HepG2 (cell line): Measurements from ENCODE around the gene GMPR. TPM values are rescaled to one million over a fixed set of nuclear protein-coding genes. Genes with fewer than 3 reads are reported as not detected.
"Not testable (repeated sequence)": the region's sequence is repeated elsewhere in the genome, so short reads cannot be mapped to it uniquely, and the experiment has no call there.

Experiments
- ATAC-seq: fragments of 200-7000 bp; cut with Tn5 transposase; 3 replicates; pipeline ENCODE4 v1.9.1; 2020; ENCODE audit warnings: mild to moderate bottlenecking, moderate library complexity
- BruUV-seq: library from RNA; stranded (reverse); fragments of 400-500 nt; replicated peaks from 2 replicates; lab custom pipeline; 2021; lab: Mats Ljungman, UMichigan
- CTCF ChIA-PET: fragments of 300-600 bp; formaldehyde crosslinking; extraction: SDS; loops from one replicate; lab custom pipeline; 2021; ENCODE audit warnings: low total read pairs, inconsistent platforms, low intra/inter-chr PET ratio; lab: Yijun Ruan, JAX
- POLR2A ChIA-PET: fragments of 350-600 bp; sonication (Branson Sonifier 250); formaldehyde crosslinking; loops from one replicate; lab custom pipeline; 2020; ENCODE audit warnings: antibody characterized with exemption, inconsistent platforms; lab: Yijun Ruan, JAX
- DNase-seq: peaks from one replicate; pipeline ENCODE4 v3.0.0-alpha.2; 2015; ENCODE audit warnings: low spot score
- FAIRE-seq: peaks from 3 replicates; lab custom pipeline; 2011; peaks lifted over from hg19 to GRCh38; lab: Jason Lieb, UNC
- H2AFZ ChIP-seq: one replicate; pipeline ENCODE4 v1.6.1; 2011; ENCODE audit warnings: low read length, inconsistent platforms
- H3K27ac ChIP-seq: fragments of 300-600 bp; 3 replicates; pipeline ENCODE4 v1.8.0; 2011; ENCODE audit warnings: mixed run types, mild to moderate bottlenecking, mixed read lengths, low read length, inconsistent platforms; ENCODE audit not compliant: insufficient read depth; ENCODE audit errors: extremely low read length
- H3K27me3 ChIP-seq, 2 experiments: fragments of 200-600 bp in 1 of 2; 2 replicates in 1 of 2; 3 replicates in 1 of 2; pipeline versions ENCODE4 v1.6.0 to v1.8.0; 2011; ENCODE audit warnings: low read length in 2 of 2, mild to moderate bottlenecking in 2 of 2, moderate library complexity in 2 of 2, inconsistent platforms in 1 of 2; ENCODE audit not compliant: insufficient read depth in 2 of 2, control insufficient read depth in 1 of 2
- H3K36me3 ChIP-seq, 2 experiments: fragments of 200-600 bp in 1 of 2; replicated peaks in 1 of 2; 2 replicates in 1 of 2; 3 replicates in 1 of 2; pipeline versions ENCODE4 v1.5.1 to v1.8.0; 2011; ENCODE audit warnings: low read length in 2 of 2, inconsistent platforms in 1 of 2; ENCODE audit not compliant: insufficient read depth in 2 of 2, control insufficient read depth in 1 of 2
- H3K4me1 ChIP-seq: 2 replicates; pipeline ENCODE4 v1.5.1; 2012; ENCODE audit warnings: low read length, inconsistent platforms; ENCODE audit not compliant: insufficient read depth
- H3K4me2 ChIP-seq: 2 replicates; pipeline ENCODE4 v1.6.0; 2011; ENCODE audit warnings: low read depth, low read length, inconsistent platforms
- H3K4me3 ChIP-seq, 3 experiments: fragments of 200-600 bp in 1 of 3; sonication (generic), shearing (Covaris generic) in 1 of 3; replicated peaks in 1 of 3; 2 replicates each; pipeline ENCODE4 v1.5.1; 2011 to 2016; ENCODE audit warnings: low read length in 3 of 3, inconsistent platforms in 2 of 3, low read depth in 2 of 3, mild to moderate bottlenecking in 2 of 3, control low read depth in 1 of 3, mixed read lengths in 1 of 3; ENCODE audit not compliant: insufficient read depth in 1 of 3
- H3K79me2 ChIP-seq: one replicate; pipeline ENCODE4 v1.6.1; 2011; ENCODE audit warnings: low read length, inconsistent platforms; ENCODE audit not compliant: insufficient read depth
- H3K9ac ChIP-seq: 2 replicates; pipeline ENCODE4 v1.6.0; 2011; ENCODE audit warnings: mild to moderate bottlenecking, low read depth, low read length, inconsistent platforms; ENCODE audit not compliant: insufficient read depth
- H3K9me3 ChIP-seq: 2 replicates; pipeline ENCODE4 v1.5.1; 2012; ENCODE audit warnings: mild to moderate bottlenecking, low read length
- H4K20me1 ChIP-seq: 2 replicates; pipeline ENCODE4 v1.6.0; 2011; ENCODE audit warnings: inconsistent platforms, mild to moderate bottlenecking, low read length, moderate library complexity; ENCODE audit not compliant: insufficient read depth
- MTA3 ChIP-seq: sonication (generic); formaldehyde crosslinking; IDR thresholded peaks from 2 replicates; pipeline ENCODE4 v1.4.0; 2020; ENCODE audit warnings: missing genetic modification reagents
- WGBS: methylation state at CpG from one replicate; pipeline ENCODE4 v1.1.6; 2017; ENCODE audit warnings: low lambda C conversion rate; 5-methylcytosine and 5-hydroxymethylcytosine counted together
- in situ Hi-C: cut with HindIII; loops from 2 replicates; pipeline ENCODE4 v1.10.0; 2017; ENCODE audit warnings: low pct_unique_long_range_greater_than_20kb; ENCODE audit not compliant: extremely low pct_ligation_motif_present
- intact Hi-C: fragments of 100-400 bp; cut with micrococcal nuclease; formaldehyde crosslinking; loops from one replicate; pipeline ENCODE4 v1.10.0; 2022; ENCODE audit not compliant: unreplicated experiment
- polyA plus RNA-seq, 8 experiments: library from polyadenylated mRNA; depleted of rRNA in 3 of 8; stranded (reverse) in 7 of 8; unstranded in 1 of 8; fragments of >200 nt; fragmentation: Illumina TruSeq in 4 of 8; extraction: Trizol in 4 of 8; gene quantifications; 2 replicates each; pipeline versions ENCODE4 v1.2.1 to v1.2.3, GENCODE V29; 2011 to 2016; ENCODE audit warnings: low read depth in 4 of 8, missing spikeins in 1 of 8, mixed read lengths in 1 of 8; ENCODE audit not compliant: insufficient read depth in 1 of 8
- total RNA-seq, 5 experiments: library from RNA; depleted of rRNA; stranded (reverse); fragments of >200 nt; fragmentation: Illumina TruSeq; extraction: Trizol; gene quantifications; 2 replicates each; pipeline ENCODE4 v1.2.3, GENCODE V29; 2016; ENCODE audit warnings: low read depth in 1 of 5

Gene GMPR
- total and polyA plus RNA-seq, 2 of the 13 experiments (the other 11 are each of a cell fraction or from before 2014, with no cell fraction given) = not detected

- H3K9me3 ChIP-seq = no peaks in the 10 kb centered on the region
- BruUV-seq = no TSS peak
- intact Hi-C loops = no loop called here
- peaks cover 6 to 24% of the 10 kb centered on the region in 2 experiments; a peak in 3 of 5 replicates for H3K27me3 ChIP-seq
- no peak overlapping the region for H3K4me2 ChIP-seq
- no peaks in the 10 kb centered on the region for H3K79me2 ChIP-seq
- ChIA-PET POLR2A (no interaction called here), CTCF (no interaction called here)
- no peak overlapping the region for H3K27ac ChIP-seq
- no peak for TF ChIP-seq MTA3 (CRISPR knock-in tag)
- H3K36me3 ChIP-seq = no peaks in the 10 kb centered on the region
- no peak overlapping the region for H3K4me3 ChIP-seq
- H3K9ac ChIP-seq = no peak overlapping the region
- H4K20me1 ChIP-seq = no peaks in the 10 kb centered on the region
- DNase-seq (no peak), ATAC-seq (no peak; the same call in 2 of the 3 replicates), FAIRE-seq (no peak)
- in situ Hi-C loops = no loop called here
- H3K4me1 ChIP-seq = no peaks in the 10 kb centered on the region
- H2AFZ ChIP-seq = no peak overlapping the region
- WGBS = 78% methylated on average over 19 of the region's 23 CpGs
These were observed 29.3 kb downstream of the GMPR start for GRCh38 chr6:16267428-16268263.

- CTCF ChIA-PET, FAIRE-seq: not testable (repeated sequence)
These were observed 31.2 kb downstream of the GMPR start for GRCh38 chr6:16269442-16270070.

More at GRCh38 chr6:16269442-16270070, 31.2 kb downstream of the GMPR start:
- H4K20me1 ChIP-seq, in situ Hi-C loops, H3K9me3 ChIP-seq, H3K79me2 ChIP-seq, DNase-seq, POLR2A ChIA-PET, H3K4me1 ChIP-seq, BruUV-seq, H3K4me2 ChIP-seq, ATAC-seq, H3K27ac ChIP-seq, H3K36me3 ChIP-seq, intact Hi-C loops, H2AFZ ChIP-seq, H3K4me3 ChIP-seq, H3K9ac ChIP-seq: not testable (repeated sequence)
- 22% methylated on average over 7 of the region's 7 CpGs for WGBS
- H3K27me3 ChIP-seq = peaks cover 6 to 21% of the 10 kb centered on the region in 2 experiments; a peak in 3 of 5 replicates
